ENCODE data around the gene GPR158.

GPR158 gene

GRCh38 chr10:25441270-25441669 is 266.5 kb downstream of the GPR158 start:
- Histone ChIP-seq H3K4me1 (ENCODE audit: low read depth, poor library complexity, severe bottlenecking) (no peaks in the 10 kb centered on the region), H3K9ac (no peak overlapping the region), H3K36me3 (ENCODE audit: insufficient read depth) (no peaks in the 10 kb centered on the region), H2AFZ (ENCODE audit: low read depth) (no peak overlapping the region), H3K4me2 (no peak overlapping the region), H3K27ac (no peak overlapping the region), H3K27me3 (ENCODE audit: insufficient read depth, low read depth) (no peaks in the 10 kb centered on the region), H3K4me3 (IDR thresholded peaks at IDR 0.05; ENCODE audit: insufficient read depth, low read depth, low read length) (no peak overlapping the region), H4K20me1 (ENCODE audit: insufficient read depth) (no peaks in the 10 kb centered on the region), H3K79me2 (ENCODE audit: insufficient read depth, low read depth) (no peaks in the 10 kb centered on the region)
- TF ChIP-seq CTCF (conservative IDR thresholded peaks at IDR 0.05; ENCODE audit: low read depth, low read length) = no peak

- Histone ChIP-seq H3K36me3 (ENCODE audit: insufficient read depth) (no peaks in the 10 kb centered on the region), H4K20me1 (ENCODE audit: insufficient read depth) (no peaks in the 10 kb centered on the region), H3K27ac (no peak overlapping the region), H3K4me2 (no peak overlapping the region), H3K27me3 (ENCODE audit: insufficient read depth, low read depth) (no peaks in the 10 kb centered on the region), H3K4me1 (ENCODE audit: low read depth, poor library complexity, severe bottlenecking) (no peaks in the 10 kb centered on the region), H3K4me3 (IDR thresholded peaks at IDR 0.05; ENCODE audit: insufficient read depth, low read depth, low read length) (no peak overlapping the region), H3K9ac (no peak overlapping the region), H3K79me2 (ENCODE audit: insufficient read depth, low read depth) (no peaks in the 10 kb centered on the region), H2AFZ (ENCODE audit: low read depth) (no peak overlapping the region)
- TF ChIP-seq CTCF (conservative IDR thresholded peaks at IDR 0.05; ENCODE audit: low read depth, low read length) = no peak
Observed at GRCh38 chr10:25444266-25444665, 269.5 kb downstream of the GPR158 start.

- Histone ChIP-seq H3K4me2 (no peak overlapping the region), H3K4me1 (ENCODE audit: low read depth, poor library complexity, severe bottlenecking) (no peaks in the 10 kb centered on the region), H3K36me3 (ENCODE audit: insufficient read depth) (no peaks in the 10 kb centered on the region), H3K4me3 (IDR thresholded peaks at IDR 0.05; ENCODE audit: insufficient read depth, low read depth, low read length) (no peak overlapping the region), H3K9ac (no peak overlapping the region), H3K27ac (no peak overlapping the region), H3K27me3 (ENCODE audit: insufficient read depth, low read depth) (no peaks in the 10 kb centered on the region), H2AFZ (ENCODE audit: low read depth) (no peak overlapping the region), H3K79me2 (ENCODE audit: insufficient read depth, low read depth) (no peaks in the 10 kb centered on the region), H4K20me1 (ENCODE audit: insufficient read depth) (no peaks in the 10 kb centered on the region)
- no peak for TF ChIP-seq CTCF (conservative IDR thresholded peaks at IDR 0.05; ENCODE audit: low read depth, low read length)
Observed at GRCh38 chr10:25451401-25451800, 276.6 kb downstream of the GPR158 start.

- Histone ChIP-seq H3K36me3 (ENCODE audit: insufficient read depth) (no peaks in the 10 kb centered on the region), H3K79me2 (ENCODE audit: insufficient read depth, low read depth) (no peaks in the 10 kb centered on the region), H3K4me3 (IDR thresholded peaks at IDR 0.05; ENCODE audit: insufficient read depth, low read depth, low read length) (no peak overlapping the region), H3K27ac (no peak overlapping the region), H2AFZ (ENCODE audit: low read depth) (no peak overlapping the region), H3K27me3 (ENCODE audit: insufficient read depth, low read depth) (no peaks in the 10 kb centered on the region), H3K9ac (no peak overlapping the region), H3K4me2 (no peak overlapping the region), H3K4me1 (ENCODE audit: low read depth, poor library complexity, severe bottlenecking) (no peaks in the 10 kb centered on the region), H4K20me1 (ENCODE audit: insufficient read depth) (no peaks in the 10 kb centered on the region)
- TF ChIP-seq CTCF (conservative IDR thresholded peaks at IDR 0.05; ENCODE audit: low read depth, low read length) = no peak
Observed at GRCh38 chr10:25453619-25454018, 278.8 kb downstream of the GPR158 start.
